MM.1S (cell line): ENCODE results near the gene ARHGEF12.

Experiments used
- EZH2 ChIP-seq: fragments of 300-600 bp; sonication (generic); optimal IDR thresholded peaks from 2 replicates; pipeline ENCODE3; 2017; ENCODE audit warnings: low read depth, mild to moderate bottlenecking, antibody characterized with exemption, low read length, mixed read lengths
- EZH2phosphoT487 ChIP-seq: fragments of 300-600 bp; sonication (generic); IDR thresholded peaks from 2 replicates; pipeline ENCODE4 v1.6.1; 2018; ENCODE audit warnings: antibody characterized with exemption, low read length
- TF ChIP-seq, protein P1 (sequence below): fragments of 300-600 bp; sonication (generic); IDR thresholded peaks from 2 replicates; pipeline ENCODE4 v1.5.1; 2016; ENCODE audit warnings: antibody characterized with exemption, low read length, mixed read lengths

DNA sequence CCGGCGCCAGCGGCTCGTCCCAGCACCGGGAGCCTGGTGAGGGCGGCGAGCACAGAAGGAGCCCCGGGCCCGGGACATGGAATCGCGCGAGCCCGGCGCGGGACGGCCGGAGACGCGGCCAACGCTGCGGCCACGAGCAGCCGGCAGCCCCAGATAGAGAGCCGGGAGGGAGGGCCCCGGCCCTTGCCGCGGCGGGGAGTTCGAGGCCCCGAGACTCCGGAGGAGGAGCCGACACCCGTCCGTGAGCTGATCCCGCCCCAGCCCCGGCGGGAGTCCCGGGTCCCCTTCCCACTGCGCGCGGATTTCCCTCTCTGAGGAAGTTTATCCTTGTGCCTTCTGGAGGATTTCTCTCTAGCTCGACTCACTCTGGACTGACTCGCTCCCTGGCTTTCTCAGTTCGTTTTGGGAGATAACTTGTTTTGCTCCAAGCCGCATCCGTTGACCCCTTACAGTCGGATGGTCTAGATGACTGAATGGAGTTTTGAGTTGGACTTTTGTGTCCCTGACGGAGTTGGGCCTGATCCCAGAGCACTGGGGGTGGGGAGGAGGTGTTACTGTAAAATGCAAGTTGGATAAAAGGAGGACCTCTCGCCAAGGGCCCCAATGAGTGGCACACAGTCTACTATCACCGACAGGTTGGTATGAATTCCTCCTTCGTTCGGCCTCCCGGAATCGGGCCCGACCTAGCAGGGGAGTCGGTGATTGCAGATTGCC is 585 bp downstream of the ARHGEF12 start:
- TF ChIP-seq, protein P1, sequence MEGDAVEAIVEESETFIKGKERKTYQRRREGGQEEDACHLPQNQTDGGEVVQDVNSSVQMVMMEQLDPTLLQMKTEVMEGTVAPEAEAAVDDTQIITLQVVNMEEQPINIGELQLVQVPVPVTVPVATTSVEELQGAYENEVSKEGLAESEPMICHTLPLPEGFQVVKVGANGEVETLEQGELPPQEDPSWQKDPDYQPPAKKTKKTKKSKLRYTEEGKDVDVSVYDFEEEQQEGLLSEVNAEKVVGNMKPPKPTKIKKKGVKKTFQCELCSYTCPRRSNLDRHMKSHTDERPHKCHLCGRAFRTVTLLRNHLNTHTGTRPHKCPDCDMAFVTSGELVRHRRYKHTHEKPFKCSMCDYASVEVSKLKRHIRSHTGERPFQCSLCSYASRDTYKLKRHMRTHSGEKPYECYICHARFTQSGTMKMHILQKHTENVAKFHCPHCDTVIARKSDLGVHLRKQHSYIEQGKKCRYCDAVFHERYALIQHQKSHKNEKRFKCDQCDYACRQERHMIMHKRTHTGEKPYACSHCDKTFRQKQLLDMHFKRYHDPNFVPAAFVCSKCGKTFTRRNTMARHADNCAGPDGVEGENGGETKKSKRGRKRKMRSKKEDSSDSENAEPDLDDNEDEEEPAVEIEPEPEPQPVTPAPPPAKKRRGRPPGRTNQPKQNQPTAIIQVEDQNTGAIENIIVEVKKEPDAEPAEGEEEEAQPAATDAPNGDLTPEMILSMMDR = no peak
- TF ChIP-seq EZH2 (no peak), EZH2phosphoT487 (no peak)
